HL-60 (cell line): ENCODE data around the gene MOXD1.

Source experiments
- DNase-seq, 2 experiments: peaks; one replicate each; pipeline ENCODE4 v3.0.0-alpha.2; 2010 to 2020; ENCODE audit warnings: low read depth in 1 of 2, low spot score in 1 of 2
- H3K27ac ChIP-seq: fragments of 250-450 bp; sonication (Bioruptor Pico); replicated peaks from 2 replicates; pipeline ENCODE4 v1.5.1; 2020; ENCODE audit warnings: mild to moderate bottlenecking, moderate library complexity
- H3K27me3 ChIP-seq: fragments of 250-450 bp; sonication (Bioruptor Pico); 2 replicates; pipeline ENCODE4 v1.5.1; 2021; ENCODE audit warnings: mild to moderate bottlenecking, moderate library complexity; ENCODE audit not compliant: insufficient read depth, poor library complexity, severe bottlenecking
- H3K4me3 ChIP-seq: replicated peaks from 2 replicates; pipeline ENCODE4 v1.5.1; 2011; ENCODE audit warnings: mild to moderate bottlenecking, control low read depth, low read length; ENCODE audit not compliant: insufficient read depth
- GABPA ChIP-seq: IDR thresholded peaks from 2 replicates; pipeline ENCODE4 v1.6.1; 2012; ENCODE audit warnings: low read depth
- POLR2AphosphoS5 ChIP-seq: IDR thresholded peaks from 2 replicates; pipeline ENCODE4 v1.6.1; 2012; ENCODE audit warnings: low read depth
- REST ChIP-seq: IDR thresholded peaks from 2 replicates; pipeline ENCODE4 v1.6.1; 2012; ENCODE audit warnings: low read depth; ENCODE audit not compliant: insufficient replicate concordance
- SPI1 ChIP-seq: IDR thresholded peaks from 2 replicates; pipeline ENCODE4 v1.6.1; 2012; ENCODE audit warnings: low read depth, mild to moderate bottlenecking, borderline replicate concordance
- TF ChIP-seq, protein P1 (sequence below): IDR thresholded peaks from one replicate; pipeline ENCODE4 v1.5.1; 2011; ENCODE audit warnings: low read length, control low read depth, inconsistent platforms; ENCODE audit not compliant: insufficient read depth

Gene MOXD1

DNA sequence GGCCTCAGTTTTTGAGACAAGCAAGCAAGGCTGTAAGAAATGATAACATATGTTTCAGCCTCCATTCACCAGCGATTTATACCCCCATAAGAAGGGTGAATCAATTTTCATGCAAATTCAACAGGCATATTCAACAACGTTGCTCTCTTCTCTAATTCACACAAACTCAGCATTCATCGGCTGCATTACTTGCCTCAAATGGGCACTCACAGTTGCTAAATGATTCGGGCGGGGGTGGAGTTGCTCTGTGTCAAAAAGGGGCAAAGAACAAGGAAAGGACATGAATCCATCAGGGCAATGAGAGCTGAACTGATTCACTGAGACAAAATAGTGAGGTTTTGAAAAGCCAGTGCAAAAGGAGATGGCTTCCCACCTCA is 9.0 kb downstream of the MOXD1 start:
- Histone ChIP-seq H3K4me3 (no peak overlapping the region), H3K27me3 (no peaks in the 10 kb centered on the region), H3K27ac (no peak overlapping the region)
- TF ChIP-seq REST: no peak
- TF ChIP-seq POLR2AphosphoS5: no peak
- no peak for TF ChIP-seq SPI1
- no peak for TF ChIP-seq GABPA
- TF ChIP-seq, protein P1, sequence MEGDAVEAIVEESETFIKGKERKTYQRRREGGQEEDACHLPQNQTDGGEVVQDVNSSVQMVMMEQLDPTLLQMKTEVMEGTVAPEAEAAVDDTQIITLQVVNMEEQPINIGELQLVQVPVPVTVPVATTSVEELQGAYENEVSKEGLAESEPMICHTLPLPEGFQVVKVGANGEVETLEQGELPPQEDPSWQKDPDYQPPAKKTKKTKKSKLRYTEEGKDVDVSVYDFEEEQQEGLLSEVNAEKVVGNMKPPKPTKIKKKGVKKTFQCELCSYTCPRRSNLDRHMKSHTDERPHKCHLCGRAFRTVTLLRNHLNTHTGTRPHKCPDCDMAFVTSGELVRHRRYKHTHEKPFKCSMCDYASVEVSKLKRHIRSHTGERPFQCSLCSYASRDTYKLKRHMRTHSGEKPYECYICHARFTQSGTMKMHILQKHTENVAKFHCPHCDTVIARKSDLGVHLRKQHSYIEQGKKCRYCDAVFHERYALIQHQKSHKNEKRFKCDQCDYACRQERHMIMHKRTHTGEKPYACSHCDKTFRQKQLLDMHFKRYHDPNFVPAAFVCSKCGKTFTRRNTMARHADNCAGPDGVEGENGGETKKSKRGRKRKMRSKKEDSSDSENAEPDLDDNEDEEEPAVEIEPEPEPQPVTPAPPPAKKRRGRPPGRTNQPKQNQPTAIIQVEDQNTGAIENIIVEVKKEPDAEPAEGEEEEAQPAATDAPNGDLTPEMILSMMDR: no peak
- DNase-seq: no peak

DNA sequence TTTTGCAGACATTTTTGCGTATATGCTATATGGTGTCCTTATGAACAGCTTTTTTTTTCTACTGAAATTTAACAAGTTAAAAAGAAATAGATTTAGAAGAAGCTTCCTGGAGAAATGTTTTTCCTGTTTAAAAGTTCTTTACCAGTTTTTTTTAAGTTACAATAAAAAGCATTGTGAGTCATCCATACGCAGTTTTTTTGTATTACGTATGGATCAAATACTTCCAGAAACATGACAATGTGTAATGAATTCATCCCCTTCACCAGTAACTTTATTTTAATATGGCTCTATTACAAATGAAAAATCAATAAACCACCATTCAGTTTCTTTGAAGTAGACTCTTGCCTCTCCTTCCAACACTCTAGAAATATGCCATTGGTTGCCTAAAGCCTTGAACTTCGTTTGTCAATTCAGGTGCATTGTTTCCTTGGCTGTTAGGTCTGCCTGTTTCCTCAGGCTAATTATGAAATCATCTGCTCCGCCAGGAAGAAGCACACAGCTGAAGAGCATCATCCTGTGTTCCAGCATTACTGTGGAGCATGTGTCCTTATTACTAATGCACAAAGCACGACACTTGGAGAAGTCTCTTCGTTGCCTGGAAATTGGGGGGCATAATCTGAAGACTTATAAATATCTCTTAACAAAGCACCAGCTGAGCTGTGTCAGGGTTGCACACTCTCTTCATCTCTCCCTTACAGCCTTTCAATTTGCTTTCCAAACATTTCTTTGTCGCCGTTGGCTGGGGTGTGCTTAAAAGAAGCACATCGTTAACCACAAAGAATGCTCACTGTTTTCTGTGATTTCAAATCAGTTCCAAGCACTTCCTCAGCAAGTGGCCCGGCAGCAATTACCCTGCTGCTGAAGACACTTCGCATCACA is 9.6 kb downstream of the MOXD1 start:
- DNase-seq: no peak
- H3K27ac ChIP-seq: no peak overlapping the region
- H3K27me3 ChIP-seq: no peaks in the 10 kb centered on the region
- TF ChIP-seq POLR2AphosphoS5 (no peak), SPI1 (no peak), REST (no peak), GABPA (no peak)
- TF ChIP-seq, protein P1: no peak
- no peak overlapping the region for H3K4me3 ChIP-seq

DNA sequence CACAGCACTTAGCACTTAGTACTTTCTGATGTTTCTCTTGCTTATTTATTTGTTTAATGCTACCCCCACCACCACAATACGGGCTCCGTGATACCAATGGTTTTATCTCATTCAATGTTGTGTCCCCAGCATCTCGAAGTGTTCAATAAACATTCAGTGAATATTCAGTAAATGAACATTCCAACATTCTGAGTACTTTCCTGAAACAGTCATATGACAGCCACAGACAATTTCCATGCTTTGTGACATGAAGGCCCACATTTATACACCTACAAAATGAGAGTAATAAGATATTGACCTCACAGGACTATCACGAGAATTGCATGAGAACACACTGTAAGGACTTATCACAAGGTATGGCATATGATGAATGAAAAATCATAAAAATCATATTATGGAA is 10.8 kb downstream of the MOXD1 start:
- Histone ChIP-seq H3K27me3 (no peaks in the 10 kb centered on the region), H3K4me3 (no peak overlapping the region), H3K27ac (no peak overlapping the region)
- TF ChIP-seq, protein P1: no peak
- TF ChIP-seq GABPA (no peak), POLR2AphosphoS5 (no peak), SPI1 (no peak), REST (no peak)
- DNase-seq: no peak
